ENCODE data around the gene CCRL2.

Gene CCRL2

DNA sequence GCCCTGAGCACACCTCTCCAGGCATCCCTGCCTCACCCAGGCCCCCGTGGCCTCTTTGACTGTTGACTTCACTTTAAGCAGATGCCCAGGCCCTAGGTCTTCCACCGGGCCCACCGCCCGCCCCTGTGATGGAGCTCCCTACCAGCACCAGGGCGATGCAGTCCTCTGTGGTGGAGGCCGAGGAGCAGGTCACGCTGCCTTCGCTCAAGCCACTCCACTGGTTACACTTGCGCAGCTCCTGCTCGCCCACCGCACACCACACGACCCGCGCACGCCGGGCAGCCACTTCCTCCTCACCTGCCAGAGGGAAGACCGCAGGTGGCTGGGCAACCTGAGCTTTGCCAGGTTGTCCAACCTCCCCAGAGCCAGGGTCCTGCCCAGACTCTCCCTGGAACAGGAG lies 41.7 kb downstream of the CCRL2 start:
- no peak overlapping the region for H3K4me3 ChIP-seq (replicated peaks; ENCODE audit: low read depth, low read length)
- TF ChIP-seq, protein P1, sequence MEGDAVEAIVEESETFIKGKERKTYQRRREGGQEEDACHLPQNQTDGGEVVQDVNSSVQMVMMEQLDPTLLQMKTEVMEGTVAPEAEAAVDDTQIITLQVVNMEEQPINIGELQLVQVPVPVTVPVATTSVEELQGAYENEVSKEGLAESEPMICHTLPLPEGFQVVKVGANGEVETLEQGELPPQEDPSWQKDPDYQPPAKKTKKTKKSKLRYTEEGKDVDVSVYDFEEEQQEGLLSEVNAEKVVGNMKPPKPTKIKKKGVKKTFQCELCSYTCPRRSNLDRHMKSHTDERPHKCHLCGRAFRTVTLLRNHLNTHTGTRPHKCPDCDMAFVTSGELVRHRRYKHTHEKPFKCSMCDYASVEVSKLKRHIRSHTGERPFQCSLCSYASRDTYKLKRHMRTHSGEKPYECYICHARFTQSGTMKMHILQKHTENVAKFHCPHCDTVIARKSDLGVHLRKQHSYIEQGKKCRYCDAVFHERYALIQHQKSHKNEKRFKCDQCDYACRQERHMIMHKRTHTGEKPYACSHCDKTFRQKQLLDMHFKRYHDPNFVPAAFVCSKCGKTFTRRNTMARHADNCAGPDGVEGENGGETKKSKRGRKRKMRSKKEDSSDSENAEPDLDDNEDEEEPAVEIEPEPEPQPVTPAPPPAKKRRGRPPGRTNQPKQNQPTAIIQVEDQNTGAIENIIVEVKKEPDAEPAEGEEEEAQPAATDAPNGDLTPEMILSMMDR (IDR thresholded peaks at IDR 0.05; ENCODE audit: low read depth, low read length, missing control alignments) = no peak
- DNase-seq (ENCODE audit: extremely low read depth, low read depth) = no peak

DNA sequence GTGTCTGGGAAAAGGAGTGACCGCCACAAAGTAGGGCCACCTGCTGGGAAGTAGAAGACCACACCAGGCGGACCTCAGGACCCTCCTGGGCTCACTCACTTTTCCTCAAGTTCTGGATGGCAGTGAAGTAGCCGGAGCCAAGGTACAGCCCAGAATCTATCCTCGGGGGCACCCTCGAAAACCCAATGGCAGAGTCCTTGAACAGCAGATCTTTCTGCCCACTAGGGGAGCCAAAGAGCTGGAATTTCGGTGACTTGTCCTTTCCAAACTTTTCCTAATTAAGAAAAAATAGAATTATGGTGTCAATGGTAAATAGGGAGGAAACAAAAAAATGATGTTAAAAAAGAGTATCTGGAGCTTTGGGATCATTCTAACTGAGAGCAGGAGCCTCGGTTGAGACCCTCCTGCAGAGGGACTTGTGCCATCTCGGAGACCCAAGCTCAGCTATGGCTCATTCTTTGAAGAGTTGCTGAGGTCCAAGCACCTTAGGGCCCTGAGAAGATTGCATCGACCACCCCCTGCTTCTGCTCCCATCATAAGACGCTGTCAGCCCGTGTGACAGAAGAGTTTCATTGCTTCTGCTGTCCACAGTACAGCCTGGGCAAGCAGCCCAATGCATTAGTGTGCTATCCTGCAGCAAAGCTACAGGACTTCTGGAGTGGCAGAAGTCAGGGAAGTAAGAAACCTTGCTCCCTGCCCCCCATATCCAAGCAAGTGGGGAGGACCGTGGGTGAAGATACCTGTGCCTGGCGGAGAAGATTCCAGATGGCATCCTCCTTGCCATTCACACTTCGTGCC lies 42.9 kb downstream of the CCRL2 start:
- DNase-seq (ENCODE audit: extremely low read depth, low read depth) = no peak
- H3K4me3 ChIP-seq (replicated peaks; ENCODE audit: low read depth, low read length) = no peak overlapping the region
- TF ChIP-seq, protein P1 (IDR thresholded peaks at IDR 0.05; ENCODE audit: low read depth, low read length, missing control alignments) = peak; percentile 76

DNA sequence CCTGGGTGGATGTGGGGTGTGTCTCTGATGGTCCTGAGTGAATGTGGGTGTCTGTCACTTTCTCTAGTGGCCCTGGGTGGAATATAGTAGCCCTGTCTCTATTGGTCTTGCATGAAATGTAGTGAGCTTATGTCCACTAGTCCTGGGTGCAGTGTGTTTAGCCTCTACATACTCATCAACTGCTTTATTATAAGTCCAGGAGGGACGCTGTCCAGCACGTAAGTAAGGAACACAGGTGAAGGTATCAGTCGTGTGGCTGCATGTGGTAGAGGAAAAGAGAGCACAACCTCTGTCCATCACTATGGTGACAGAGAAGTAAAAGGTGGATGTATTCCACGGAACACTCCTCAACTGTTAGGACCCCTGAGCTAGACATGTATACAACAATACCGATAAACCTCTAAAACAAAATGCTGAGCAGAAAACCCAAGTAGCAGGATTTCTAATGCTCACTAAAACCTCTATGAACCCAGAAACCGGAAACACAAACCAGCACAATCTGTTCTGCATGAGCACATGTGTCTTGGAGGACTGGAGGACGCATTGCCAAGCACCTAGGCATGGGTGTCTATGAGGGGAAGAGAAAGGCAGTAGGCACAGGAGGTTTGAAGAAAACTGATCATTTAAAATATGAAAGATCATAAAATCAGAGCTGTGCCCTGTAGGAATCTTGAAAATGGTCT lies 46.6 kb downstream of the CCRL2 start:
- TF ChIP-seq, protein P1 (IDR thresholded peaks at IDR 0.05; ENCODE audit: low read depth, low read length, missing control alignments) = no peak
- no peak overlapping the region for H3K4me3 ChIP-seq (replicated peaks; ENCODE audit: low read depth, low read length)

DNA sequence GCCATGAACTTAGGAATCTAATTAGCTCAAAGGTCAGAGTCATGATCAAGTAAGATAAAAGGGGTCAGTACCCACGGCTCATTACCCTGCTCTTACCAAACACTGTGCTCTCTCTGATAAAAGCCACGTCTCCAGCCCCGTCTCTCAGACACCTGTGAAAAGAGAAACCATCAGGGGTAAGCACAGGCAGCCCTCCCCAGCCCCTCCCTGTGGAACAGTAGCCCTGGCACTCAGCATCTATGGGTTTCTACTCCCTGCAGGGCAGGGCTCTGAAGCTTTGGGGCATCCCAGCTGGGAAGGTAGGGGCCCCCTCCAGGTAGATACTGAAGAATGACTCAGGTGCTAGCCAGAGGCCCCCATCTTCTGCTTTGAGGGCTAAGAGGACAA lies 47.1 kb downstream of the CCRL2 start:
- TF ChIP-seq, protein P1 (IDR thresholded peaks at IDR 0.05; ENCODE audit: low read depth, low read length, missing control alignments) = no peak
- no peak overlapping the region for H3K4me3 ChIP-seq (replicated peaks; ENCODE audit: low read depth, low read length)
- DNase-seq (ENCODE audit: extremely low read depth, low read depth) = no peak

More for the DNA sequence above, 46.6 kb downstream of the CCRL2 start:
- no peak for DNase-seq (ENCODE audit: extremely low read depth, low read depth)

DNA sequence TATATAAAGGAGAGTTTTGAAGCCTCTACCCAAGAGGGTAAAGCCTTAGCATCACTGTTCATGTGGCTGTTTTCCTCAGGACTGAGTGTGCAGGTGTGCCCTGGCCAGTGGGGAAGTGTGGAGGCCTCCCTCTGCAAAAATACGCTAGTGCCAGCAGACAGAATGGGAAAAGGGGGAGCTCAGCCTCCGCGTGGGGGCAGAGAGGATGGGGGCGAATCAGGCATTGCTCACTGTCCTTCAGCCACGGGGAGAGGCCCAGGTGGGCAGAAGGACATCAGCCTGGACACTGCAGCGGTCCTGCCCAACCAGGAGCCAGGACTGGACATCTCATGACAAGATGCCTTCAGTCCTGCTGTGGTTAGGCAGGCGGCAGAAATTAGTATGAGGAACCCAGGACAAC lies 47.5 kb downstream of the CCRL2 start:
- TF ChIP-seq, protein P1 (IDR thresholded peaks at IDR 0.05; ENCODE audit: low read depth, low read length, missing control alignments) = no peak
- H3K4me3 ChIP-seq (replicated peaks; ENCODE audit: low read depth, low read length) = no peak overlapping the region
- no peak for DNase-seq (ENCODE audit: extremely low read depth, low read depth)

DNA sequence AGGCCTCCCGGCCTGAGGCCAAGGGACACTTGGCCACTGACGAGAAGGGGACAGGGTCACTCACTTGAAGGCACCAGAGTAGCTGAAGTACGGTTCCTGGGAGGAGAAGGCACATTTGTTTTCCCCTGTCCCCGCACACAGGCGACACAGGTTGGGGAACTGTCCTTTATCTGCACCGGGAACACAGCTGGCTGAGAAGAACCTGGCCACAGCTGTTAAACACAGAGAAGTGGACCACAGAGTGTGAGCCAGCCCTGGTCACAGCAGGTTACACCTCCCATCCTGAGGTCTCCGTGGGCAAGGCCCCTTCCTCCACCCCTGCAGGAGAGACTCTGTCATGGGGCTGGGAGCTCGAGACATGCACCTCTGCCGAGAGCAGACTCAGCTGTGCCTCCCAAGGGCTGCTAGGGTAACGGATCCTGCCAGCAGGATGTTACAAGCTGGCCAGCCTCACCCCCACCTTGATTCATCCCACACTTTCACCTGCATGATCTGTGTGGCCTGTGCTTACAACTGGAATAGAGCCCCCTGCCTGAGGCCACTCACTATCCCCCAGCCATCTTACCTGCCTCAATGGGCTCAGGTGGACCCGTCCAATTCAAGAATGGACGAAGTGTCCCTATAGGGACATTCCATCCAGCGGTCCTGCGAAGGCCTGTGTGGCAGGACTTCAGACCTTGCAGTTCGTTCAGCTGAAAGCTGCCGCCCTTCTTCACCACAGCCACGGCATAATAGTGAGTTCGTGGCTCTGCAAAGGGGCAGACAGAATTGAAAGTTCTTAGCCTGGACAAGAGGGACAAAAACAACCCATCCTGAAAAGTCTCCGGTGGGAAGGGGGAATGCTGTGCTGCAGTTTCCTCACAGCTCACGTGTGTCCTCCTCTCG lies 48.4 kb downstream of the CCRL2 start:
- no peak for DNase-seq (ENCODE audit: extremely low read depth, low read depth)
- no peak overlapping the region for H3K4me3 ChIP-seq (replicated peaks; ENCODE audit: low read depth, low read length)
- TF ChIP-seq, protein P1 (IDR thresholded peaks at IDR 0.05; ENCODE audit: low read depth, low read length, missing control alignments) = no peak
